GM11168 (cell line): Measurements from ENCODE around the gene ITIH2.

Experiments
- in situ Hi-C: fragments of 300-500 bp; cut with MboI; formaldehyde crosslinking; loops from one replicate; pipeline ENCODE4 v1.12.0; 2022; ENCODE audit warnings: low sequenced_read_pairs; ENCODE audit not compliant: unreplicated experiment

ITIH2 gene

DNA sequence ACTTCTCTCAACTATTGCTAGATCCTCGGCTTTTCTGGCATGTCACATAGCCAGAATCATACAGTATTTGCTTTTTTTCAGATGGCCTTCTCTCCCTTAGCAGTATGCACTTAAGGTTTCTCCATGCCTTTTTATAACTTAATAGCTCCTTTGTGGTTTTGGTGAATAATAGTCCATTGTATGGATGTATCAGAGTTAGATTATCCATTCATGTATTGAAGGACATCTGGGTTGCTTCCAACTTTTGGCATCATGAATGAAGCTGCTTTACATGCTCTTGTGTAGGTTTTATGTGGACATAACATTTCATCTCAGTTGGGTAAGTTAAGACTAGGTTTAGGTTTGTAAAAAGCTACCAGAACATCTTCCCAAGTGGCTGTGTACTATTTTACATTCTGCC is 89.4 kb downstream of the ITIH2 start:
- in situ Hi-C loops = no loop called here

DNA sequence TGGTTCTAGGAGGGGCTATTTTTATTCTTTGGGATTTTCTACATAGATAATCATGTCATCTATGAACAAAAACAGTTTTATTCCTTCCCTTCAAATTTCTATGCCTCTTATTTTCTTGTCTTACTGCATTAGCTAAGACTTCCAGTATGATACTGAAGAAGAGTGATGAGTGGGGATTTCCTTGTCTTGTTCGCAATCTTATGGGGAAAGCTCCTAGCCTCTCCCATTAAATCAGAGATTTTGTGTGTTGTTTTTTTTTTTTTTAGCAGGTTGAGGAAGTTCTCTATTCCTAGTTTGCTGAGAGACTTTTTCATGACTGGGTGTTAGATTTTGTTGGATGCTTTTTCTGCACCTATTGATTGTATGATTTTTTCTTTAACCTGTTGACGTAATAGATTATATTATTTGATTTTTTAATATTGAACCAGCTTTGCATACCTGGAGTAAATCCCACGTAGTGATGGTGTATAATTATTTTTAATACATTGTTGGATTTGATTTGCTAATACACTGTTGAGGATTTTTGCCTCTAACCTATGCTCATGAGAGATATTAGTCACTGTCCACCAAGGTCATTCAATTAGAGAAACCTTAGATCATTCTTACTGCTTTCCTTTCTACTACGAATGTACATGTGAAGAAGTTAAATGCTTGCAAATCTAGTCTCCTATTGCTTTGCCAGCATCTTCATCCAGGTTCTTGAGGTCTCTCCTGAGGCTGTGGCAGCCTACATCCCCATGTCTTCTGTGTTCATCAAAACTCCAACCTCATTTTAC is 91.3 kb downstream of the ITIH2 start:
- in situ Hi-C loops = no loop called here

DNA sequence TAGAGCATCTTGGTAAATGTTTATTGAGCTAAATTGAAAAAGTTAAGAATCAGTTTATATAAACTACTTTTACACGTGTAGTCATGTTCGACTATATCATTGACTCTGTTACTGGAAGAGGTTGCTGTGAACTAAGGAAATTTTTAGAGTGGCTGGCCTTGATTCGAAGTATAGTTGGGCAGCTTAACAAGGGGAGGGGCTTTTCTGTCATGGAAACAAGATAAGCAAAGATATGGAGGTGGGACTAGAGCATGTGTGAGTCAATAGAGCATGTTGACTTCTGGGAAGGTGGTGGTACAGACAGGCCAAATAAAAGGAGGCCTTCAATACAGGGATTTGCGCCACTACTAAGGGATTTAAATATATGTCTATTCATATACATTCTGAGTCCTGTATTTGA is 92.5 kb downstream of the ITIH2 start:
- in situ Hi-C loops = no loop called here

DNA sequence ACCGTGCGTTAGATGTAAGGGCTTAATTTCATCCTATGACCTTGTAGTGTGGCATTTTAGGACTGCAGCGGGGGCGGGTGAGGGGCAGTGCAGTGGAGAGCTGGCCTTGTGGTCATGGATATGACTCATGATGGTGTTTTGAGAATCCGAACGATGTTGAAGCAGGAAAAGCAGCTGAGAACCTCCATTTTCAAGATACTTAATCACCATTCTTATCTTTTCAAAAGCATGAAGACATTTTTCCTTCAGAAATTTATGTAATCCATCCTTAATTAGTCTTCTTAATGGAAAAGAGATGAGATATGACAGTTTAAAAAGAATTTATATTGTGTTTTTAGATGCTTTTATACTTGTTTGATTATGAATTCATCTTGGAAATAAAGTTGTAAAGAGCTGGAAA is 94.5 kb downstream of the ITIH2 start:
- in situ Hi-C loops = no loop called here
